NCI-H2107 treated with DMSO at 0.1 percent for 48 hours (cell line): ENCODE measurements around the gene FNDC3B.
"Not testable (repeated sequence)": the region's sequence is repeated elsewhere in the genome, so short reads cannot be mapped to it uniquely, and the experiment has no call there.

ENCODE experiments used
- DNase-seq: peaks from one replicate; lab custom pipeline; 2025; ENCODE audit not compliant: unreplicated experiment; lab: John Stamatoyannopoulos, UW

FNDC3B gene

DNA sequence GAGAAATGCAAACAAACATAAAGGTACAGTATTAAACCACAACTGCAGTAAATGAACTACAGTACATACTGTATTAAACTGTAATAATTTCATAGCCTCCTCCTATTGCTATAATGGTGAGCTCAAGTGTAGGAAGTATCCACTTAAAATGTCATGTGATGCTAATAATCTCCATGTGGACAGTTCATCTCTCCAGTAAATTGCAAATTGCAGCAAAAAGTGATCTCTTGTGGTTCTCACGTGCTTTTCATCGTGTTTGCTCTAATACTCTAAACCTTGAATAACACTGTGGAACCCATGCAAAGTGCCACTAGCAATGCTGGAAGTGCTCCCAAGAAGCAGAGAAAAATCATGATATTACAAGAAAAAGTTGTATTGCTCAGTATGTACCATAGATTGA is 9.2 kb upstream of the FNDC3B start:
- no peak for DNase-seq

DNA sequence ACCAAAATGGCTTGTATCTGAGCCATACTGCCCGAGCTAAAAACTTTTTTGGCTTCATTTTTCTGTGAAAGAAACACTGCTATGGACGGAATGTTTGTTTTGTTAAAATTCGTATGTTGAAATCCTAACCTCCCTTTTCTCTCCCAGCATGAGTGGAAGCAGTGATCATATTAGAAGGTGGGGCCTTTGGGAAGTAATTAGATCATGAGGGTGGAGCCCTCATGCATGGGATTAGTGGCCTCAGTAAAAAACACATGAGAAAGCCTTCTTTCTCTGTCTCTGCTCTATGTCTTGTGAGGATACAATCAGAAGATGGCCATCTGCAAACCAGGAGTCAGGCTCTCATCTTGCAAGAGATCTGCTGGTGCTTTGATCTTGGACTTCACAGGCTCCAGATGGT is 7.4 kb upstream of the FNDC3B start:
- DNase-seq, result no peak

DNA sequence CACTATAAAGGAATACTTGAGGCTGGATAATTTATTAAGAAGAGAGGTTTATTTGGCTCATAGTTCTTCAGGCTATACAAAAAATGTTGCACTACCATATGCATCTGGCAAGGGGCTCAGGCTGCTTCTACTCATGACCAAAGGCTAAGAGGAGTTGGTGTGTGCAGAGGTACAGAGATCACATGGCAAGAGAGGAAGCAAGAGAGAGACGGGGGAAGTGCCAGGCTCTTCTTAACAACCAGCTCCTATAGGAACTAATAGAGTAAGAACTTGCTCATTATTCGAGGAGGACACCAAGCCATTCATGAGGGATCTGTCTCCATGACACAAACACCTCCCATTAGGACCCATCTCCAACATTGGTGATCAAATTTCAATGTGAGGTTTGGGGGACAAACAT is 6.0 kb upstream of the FNDC3B start:
- no peak for DNase-seq

GRCh38 chr3:172034786-172035685 is 4.3 kb upstream of the FNDC3B start:
- peak; percentile 41 for DNase-seq

- DNase-seq, result no peak
These were observed 2.7 kb upstream of the FNDC3B start for GRCh38 chr3:172036541-172037215.

GRCh38 chr3:172038798-172039435 is 461 bp upstream of the FNDC3B start:
- no peak for DNase-seq

DNA sequence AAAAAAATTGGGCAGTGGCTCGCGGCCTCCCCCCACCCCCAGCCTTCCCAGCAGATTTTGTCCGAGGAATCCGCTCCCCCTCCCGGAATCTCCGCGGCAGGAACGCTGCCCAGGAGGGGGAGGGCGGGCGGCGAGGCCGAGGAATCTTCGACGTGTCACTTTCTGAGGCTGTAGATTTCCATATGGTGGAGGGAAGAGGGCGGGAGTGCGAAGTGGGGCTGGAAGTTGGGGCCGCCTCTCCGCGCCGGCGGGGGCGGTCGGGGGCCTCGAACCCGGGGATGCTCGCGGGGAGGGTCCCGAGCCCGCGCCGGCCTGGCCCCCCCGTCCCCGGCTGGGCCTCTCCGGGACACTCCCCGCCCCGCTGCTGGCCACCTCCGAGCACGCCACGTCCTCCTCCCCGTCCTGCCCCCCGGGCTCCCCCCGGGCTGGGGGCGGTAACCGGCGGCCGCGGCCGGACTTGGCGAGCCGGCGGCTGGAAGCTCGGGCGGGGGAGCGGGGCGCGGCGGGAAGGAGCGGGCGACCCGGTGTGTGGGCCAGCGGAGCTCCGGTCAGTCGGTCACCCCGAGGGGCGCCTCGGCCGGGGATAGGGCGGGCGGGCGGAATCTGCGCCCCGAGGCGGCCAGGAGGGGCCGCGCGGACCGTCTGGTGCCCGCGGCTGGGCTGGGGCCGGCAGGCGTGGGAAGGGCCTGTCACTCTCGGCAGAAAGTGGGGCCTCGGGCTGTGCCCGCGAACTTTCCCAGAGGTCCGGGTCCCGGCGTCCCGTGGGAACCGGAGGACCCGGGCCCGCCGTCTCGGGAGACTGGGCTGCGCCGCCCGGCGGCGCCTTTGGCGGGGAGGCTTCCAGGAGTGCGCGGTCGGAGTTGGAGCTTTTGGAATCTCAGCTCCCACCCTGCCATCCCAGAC is 951 bp downstream of the FNDC3B start:
- DNase-seq, result peak; percentile 31

DNA sequence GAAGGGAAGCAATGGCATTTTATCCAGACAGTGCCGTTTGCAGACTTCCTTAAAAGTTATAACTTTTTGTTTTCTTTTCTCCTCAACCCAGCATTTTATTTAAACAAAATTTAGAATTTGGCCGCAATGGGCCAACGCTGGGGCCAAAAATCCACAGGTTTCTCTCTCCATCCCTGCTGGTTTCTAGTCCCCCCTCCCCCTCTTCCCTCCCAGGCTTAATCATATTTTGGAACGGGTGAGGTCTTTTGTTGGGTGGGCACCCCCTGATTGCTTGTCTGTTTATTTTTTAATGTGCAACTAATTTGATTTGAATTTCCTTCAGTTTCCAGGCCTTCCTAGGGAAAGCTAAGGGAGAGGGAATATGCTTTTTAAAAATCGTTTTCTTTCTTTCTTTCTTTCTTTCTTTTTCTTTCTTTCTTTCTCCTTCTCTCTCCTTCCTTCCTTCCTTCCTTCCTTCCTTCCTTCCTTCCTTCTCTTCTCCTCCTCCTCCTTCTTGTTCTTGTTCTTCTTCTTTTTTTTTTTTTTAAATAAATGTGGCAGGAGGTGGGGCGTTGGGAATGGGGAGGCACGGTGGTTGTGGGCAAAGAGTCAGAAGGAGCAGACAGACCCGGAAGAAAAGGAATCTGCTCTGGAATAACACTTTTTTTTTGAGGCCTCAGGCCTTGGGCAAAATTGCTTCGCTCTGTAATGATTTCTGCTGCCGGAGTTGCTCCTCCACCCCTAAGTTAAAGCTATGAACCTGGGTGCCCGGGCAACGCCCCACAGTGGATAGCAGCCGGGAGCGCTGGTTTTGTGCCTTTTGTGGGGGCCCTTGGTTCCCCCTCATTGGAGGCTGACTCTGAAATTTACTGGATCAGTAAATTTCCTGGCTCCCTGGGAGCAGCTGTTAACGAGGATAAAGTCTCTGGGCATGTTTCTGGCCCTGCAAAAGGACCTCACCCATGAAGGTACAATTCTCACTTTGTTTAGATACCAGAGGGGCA is 1.9 kb downstream of the FNDC3B start:
- DNase-seq, result no peak

DNA sequence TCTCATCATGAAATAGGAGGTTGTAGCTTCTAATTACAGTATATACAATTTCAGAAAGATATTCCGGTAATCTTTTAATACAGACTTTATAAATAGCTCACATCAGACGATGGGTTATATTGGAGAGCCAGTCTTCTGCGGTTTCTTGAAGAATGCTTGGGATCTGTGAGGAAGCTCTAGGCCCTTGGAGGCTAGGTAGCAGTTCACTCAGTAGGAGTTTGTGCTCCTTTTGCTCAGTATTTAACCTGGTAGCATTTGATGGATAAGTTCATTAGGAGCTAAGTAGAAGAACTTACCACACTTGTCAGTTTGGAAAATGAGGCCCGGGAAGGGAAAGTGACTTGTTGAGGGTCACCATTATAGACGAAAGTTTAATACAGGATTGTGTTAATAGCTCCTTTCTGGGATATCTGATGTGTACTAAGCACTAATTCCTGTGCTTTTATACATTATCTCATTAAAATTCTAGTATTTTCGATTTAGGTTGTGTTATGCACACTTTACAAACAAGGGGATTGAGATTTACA is 2.8 kb downstream of the FNDC3B start:
- DNase-seq, result no peak

DNA sequence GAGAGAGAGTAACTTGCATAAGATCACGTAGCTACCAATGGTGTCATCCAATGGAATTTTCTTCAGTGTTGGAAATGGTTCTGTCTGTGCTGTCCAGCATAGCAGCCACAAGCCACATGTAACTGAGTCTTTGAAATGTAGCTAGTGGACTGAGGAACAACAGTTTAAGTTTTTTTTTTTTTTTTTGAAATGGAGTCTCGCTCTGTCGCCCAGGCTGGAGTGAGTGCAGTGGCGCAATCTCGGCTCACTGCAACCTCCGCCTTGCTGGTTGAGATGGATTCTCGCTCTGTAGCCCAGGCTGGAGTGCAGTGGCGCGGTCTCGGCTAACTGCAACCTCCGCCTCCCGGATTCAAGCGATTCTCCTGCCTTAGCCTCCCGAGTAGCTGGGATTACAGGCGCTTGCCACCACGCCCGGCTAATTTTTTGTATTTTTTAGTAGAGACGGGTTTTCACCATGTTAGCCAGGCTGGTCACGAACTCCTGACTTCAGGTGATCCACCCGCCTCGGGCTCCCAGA is 3.3 kb downstream of the FNDC3B start:
- not testable (repeated sequence) for DNase-seq

GRCh38 chr3:172043233-172043632 is 3.9 kb downstream of the FNDC3B start:
- DNase-seq, result no peak

- no peak for DNase-seq
These were observed 4.4 kb downstream of the FNDC3B start for GRCh38 chr3:172043766-172044165.

DNA sequence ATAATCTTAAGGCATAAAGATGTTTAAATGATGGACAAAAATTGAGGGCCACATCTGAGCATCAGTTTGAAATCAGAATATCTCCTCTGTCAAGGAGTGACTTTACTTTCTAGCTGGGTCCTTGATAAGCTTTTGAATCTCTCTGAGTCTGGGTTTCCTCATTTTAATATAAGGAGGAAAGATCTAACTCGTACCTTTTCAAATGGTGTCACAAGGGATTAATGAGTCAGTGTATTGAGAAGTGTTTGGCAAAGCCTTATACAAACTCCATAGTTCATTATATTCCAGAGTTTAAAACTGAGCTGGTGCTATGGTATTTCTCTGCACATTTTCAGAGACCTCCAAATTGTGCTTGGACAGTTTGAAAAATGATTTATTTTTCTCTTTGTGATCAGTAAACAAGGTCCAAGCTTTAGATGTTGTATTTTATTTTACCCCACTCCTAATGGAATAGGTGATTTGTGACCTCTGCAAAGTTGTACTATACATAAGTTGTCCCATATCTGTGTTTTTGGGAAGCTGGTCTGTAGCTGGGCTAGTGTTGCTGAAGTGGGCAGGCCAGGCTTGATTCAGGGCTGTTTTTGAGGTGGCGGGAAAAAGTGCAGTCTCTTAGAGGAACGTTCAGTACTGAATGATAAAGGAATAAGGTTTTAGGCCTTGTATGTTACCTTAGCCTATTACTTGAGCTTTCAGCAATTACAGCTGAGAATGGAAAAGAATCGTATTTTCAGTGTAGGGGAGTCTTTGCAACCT is 5.6 kb downstream of the FNDC3B start:
- no peak for DNase-seq

- no peak for DNase-seq
These were observed 7.0 kb downstream of the FNDC3B start for GRCh38 chr3:172046268-172046915.

GRCh38 chr3:172047567-172048115 is 8.3 kb downstream of the FNDC3B start:
- DNase-seq, result no peak

GRCh38 chr3:172048599-172048998 is 9.2 kb downstream of the FNDC3B start:
- DNase-seq, result no peak

- DNase-seq, result no peak
These were observed 12.1 kb downstream of the FNDC3B start for GRCh38 chr3:172051310-172051956.
